GOT3 (cell line): ENCODE results near the gene TBX19.

Experiments
- DNase-seq: peaks from one replicate; lab custom pipeline; 2025; ENCODE audit warnings: mixed read lengths; lab: John Stamatoyannopoulos, UW

The TBX19 gene

DNA sequence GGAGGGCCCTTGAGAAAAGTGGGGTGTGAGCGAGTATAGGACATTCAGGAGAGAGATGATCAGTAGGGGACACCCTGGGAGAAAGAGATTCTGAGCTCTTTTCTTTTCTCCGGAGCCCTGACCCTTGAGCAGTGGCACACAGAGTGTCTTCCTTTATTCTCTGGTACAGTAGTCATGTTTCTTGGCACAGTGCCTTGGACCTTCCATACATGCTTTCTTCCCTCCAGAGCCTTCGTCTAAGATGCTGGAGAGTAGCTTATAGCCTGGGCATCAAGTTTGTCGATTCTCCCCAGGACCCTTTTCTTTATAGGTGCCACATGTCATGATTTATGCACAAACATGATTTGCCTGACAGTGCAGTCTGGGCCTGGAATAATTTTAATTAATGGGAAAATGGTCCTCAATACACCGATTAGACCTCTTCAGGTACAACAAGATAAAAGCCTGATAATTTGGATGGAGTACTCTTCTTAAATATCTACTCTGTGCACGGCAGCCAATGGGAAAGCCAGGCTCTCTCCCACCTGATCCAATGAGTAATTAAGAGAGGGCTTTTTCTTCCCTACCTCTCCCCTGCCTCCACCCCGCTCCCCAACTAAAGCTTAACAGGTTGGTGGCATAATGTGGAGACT is at the start of gene TBX19:
Gene TBX19 (plus strand): TSS at position 582 of the 632 bp plus-strand sequence. CDS start 214 bp downstream, outside the sequence.
- no peak for DNase-seq

GRCh38 chr1:168234846-168235547 is 45.7 kb upstream of the TBX19 start:
- DNase-seq: no peak

- no peak for DNase-seq
These were observed 45.2 kb upstream of the TBX19 start for GRCh38 chr1:168235548-168235885.

DNA sequence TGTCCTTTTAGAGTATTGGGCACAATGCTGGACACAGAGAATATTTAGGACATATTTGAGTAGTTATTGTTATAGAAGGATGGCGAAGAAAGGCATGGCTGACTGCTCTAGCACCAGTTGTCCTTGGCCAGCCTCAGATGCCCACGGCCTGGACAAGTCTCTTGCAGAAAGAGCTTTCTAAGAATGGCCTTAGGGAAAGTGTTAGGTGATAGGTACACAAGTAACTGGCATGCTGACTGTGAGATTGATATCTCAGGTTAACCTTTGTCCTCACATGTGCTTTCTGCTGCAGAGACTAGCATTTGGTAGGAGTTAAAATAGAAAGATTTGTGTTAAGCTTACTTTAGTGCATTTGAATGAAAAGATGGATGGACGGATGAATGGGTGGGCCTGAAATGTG is 44.7 kb upstream of the TBX19 start:
- DNase-seq: no peak

- no peak for DNase-seq
These were observed 43.7 kb upstream of the TBX19 start for GRCh38 chr1:168236836-168237611.

- no peak for DNase-seq
These were observed 37.5 kb upstream of the TBX19 start for GRCh38 chr1:168243198-168243597.

DNA sequence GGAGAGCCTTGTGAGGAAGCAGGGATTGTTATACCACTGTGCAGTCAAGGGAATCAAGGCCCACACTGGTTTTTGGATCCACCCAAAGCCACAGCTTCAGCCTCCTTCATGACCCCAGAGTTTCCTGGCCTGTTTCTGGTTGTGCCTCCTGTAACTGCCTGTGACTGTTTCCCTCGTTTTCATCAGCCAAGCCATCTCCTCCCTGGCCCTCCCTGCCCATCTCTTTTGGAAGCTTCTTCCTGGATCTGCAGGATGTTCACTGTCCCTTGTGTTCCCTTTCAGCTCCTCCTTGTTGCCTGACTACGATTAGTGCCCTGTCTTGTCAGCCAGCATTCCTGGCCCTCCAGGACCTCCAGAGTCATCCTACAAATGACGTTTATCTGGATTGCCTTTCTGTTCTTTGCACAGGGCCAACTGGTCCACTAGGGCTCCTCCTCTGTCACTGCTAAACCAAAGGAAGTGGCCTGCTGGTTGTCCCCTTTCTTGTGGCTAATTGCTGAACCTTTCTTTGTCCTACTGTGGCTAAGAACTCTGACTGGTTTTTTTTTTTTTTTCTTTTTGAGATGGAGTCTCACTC is 37.0 kb upstream of the TBX19 start:
- no peak for DNase-seq

DNA sequence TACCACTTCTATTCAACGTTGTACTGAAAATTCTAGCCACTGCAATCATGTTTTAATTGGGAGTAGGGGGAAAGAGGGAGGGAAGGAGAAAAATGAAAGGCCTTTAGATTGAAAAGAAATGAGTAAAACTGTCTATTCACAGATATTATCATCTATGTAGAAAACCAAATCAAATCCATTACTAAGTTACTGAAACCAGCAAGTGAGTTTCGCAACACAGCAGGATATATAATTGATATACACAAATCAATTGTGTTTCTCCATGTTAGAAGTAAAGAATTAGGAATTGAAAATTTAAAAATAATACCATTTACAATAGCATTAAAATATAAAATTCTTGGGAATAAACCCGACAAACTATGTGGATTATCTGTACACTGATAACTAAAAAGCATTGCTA is 35.6 kb upstream of the TBX19 start:
- no peak for DNase-seq

DNA sequence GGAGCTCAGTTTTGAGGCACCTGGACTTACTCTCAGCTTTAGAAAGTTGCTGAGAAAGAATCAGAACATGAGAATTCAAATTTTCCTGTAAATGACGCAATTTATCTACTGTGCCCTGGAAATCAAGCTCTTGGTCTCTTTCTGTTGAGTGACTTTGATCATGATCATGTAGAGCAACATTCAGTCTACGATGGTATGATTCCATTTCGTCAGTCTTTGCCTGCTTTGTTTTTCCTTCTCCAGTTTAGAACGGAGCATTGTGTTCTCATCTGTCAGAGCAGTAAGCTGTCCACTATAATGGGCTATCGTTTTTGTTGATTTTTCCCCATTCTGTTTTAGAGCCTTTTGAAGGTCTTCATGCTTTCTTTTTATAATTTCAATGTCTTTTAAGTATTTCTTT is 34.2 kb upstream of the TBX19 start:
- DNase-seq: no peak

DNA sequence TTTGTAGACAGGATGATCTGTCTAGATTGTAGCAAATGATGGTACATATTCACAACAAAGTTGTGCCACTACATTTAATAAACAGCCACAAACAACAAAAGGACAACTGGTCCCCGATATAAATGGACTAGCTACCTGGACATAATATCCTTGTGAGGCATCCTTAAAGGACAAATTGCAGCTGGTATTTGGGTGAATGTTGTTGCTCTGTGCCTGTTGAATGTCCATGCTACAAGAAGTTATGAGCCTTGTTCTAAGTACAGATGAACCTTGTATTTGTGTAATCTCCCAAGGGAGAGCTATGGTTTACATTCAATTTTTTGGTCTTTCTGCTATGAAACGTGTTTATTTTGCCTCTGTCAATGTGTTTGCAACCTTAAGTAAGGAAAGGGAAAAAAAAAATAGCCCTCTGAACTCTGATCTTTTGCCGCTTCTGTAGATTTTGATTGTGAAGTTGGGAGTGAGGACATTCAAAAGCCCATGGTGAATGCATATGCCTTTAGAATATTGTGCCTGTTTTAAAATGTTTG is 28.4 kb upstream of the TBX19 start:
- no peak for DNase-seq

- DNase-seq: no peak
These were observed 24.5 kb upstream of the TBX19 start for GRCh38 chr1:168256164-168256563.

DNA sequence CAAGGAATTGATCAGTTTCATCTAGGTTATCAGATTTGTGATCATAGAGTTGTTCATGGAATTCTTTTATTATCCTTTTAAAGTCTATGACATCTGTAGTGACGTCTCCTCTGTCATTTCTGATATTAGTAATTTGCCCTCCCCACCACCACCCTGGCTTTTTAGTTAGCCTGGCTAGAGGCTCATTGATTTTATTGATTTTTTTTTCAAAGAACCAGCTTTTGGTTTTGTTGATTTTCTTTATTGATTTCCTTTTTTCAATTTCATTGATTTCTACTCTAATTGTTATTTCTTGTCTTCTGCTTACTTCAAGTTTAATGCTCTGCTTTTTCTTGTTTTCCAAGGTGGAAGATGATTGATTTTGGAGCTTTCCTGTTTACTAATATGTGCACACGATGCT is 23.3 kb upstream of the TBX19 start:
- no peak for DNase-seq

DNA sequence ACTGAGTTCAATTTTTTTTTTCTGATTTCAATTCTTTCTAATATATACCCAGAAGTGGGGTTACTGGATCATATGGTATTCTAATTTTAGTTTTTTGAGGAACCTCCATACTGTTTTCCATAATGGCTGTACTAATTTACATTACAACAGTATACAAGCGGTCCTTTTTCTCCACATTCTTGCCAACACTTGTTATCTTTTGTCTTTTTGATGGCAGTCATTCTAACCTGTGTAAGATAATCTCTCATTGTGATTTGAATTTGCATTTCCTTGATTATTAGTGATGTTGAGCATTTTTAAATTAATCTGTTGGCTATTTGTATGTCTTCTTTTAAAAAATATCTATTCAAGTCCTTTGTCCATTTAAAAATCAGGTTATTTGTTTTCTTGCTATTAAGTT is 21.1 kb upstream of the TBX19 start:
- no peak for DNase-seq

- no peak for DNase-seq
These were observed 20.3 kb upstream of the TBX19 start for GRCh38 chr1:168260393-168260792.

- DNase-seq: no peak
These were observed 19.3 kb upstream of the TBX19 start for GRCh38 chr1:168261390-168261789.

- no peak for DNase-seq
These were observed 17.5 kb upstream of the TBX19 start for GRCh38 chr1:168263130-168263529.

DNA sequence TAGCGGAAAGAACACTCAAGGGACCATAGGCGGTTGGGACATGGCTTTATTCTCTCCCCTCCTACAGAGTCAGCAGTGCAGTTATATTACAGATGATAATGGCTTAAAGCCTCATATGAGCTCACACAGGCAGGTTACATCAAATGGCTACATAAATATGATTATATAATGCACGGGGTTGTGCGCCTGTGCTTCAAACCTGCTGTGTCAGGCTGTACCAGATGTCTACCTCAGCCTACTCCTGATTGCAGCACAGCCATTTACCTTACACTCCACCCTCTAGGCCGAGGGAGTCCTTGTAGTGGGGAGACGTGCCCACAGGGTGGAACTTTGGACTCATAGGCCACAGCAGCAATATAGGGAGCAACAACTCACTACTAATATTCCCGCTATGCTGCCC is 16.4 kb upstream of the TBX19 start:
- DNase-seq: no peak

GRCh38 chr1:168265596-168265995 is 15.1 kb upstream of the TBX19 start:
- no peak for DNase-seq

GRCh38 chr1:168266644-168267186 is 14.0 kb upstream of the TBX19 start:
- no peak for DNase-seq

DNA sequence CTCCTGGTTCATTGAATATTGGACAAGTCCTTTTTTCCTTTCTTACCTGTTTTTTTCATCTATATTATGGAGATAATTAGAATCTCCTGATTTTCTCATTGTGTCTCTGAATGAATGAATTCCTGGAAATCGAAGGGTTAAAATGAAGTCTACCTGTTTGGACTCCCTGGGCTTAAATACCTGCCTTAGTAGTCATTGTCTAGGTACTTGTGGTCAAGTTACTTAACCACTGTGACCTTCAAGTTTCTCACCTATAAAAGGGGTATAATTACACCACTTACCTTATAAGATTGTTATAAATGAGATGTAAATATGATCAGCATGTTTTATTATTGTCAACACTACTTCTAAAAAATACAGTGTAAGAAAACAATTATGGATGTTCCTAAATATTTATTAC is 9.0 kb upstream of the TBX19 start:
- DNase-seq: no peak

DNA sequence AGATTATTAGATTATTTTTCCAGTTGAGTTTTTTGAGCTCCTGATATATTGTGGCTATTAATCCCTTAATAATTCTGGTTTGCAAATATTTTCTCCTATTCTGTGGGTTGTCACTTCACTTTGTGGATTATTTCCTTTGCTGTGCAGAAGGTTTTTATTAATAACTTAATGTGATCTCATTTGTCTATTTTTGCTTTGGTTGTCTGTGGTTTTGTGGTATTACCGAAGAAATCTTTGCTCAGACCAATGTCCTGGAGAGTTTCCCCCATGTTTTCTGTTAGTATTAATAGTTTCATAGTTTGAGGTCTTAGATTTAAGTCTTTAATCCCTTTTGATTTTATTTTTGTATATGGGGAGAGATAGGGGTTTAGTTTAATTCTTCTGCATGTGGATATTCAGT is 7.1 kb upstream of the TBX19 start:
- no peak for DNase-seq

DNA sequence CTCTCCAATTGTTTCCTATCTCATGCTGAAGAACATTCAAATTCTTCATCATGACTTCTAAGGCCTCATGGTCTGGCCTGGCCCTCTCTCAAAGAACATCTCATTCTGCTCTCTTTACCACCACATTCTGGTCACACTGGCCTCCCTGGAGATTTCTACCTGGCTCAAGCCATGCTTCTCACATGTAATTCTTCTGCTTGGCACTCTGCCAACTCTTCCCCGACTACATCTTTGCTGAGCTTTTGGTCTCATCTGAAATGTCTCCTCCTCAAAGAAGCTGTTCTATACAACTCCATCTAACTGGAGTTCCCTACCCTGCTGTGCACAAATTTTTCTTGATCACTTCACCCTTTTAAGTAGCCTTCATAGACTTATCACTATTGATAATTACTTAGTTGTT is 1.4 kb upstream of the TBX19 start:
- no peak for DNase-seq
